ENCODE data around the gene ANKRD33B. TPM values are rescaled to one million over a fixed set of nuclear protein-coding genes. Genes with fewer than 3 reads are reported as not detected.

Gene ANKRD33B
- total RNA-seq, 1 experiment from 2014 or later: 14.9 TPM

DNA sequence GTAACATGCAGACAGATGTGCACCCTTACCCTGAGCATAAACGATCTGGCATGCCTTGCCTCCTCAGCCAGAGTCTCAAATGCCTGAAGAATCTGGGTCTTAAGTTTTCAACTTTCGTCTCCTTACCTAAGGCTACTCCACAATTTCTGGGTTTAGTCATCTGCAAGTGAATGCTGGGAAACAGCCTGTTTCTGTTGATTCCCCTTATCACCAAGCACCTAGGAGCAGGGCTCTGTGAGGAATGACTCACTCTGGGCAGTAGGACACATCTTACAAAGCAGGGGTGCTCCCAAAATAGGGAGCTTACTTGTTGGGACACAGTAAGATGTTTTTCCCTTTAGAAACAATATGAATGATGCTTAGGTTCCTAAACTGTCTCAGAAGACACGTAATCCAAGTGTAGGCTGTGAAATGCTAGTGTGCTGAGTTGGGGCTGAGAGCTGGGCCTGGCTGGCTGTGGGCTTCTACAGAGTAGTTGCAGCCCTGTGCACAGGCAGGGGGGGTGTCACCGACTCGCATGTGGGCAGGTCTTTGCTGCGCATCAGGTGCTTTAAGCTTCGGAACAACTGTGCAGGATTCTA is 139.1 kb downstream of the ANKRD33B start:
- H3K27me3 ChIP-seq (ENCODE audit: low read length): no peaks in the 10 kb centered on the region
- intact Hi-C loops (cut with micrococcal nuclease): loop anchor here (5.0 kb wide), 1 partner anchor 34 kb away; no protein-coding TSS in a partner anchor
- no peaks in the 10 kb centered on the region for H3K9me3 ChIP-seq (ENCODE audit: low read length)
- H3K4me1 ChIP-seq (ENCODE audit: insufficient read depth, low read length): peaks cover 71% of the 10 kb centered on the region
- no peak overlapping the region for H2AFZ ChIP-seq (ENCODE audit: low read length)
- H3K79me2 ChIP-seq (ENCODE audit: low read length): peaks cover 68% of the 10 kb centered on the region
- no peaks in the 10 kb centered on the region for H3K9me2 ChIP-seq (replicated peaks; ENCODE audit: low read length)
- ATAC-seq: peak; percentile 11
- peaks cover 44% of the 10 kb centered on the region for H3K36me3 ChIP-seq (ENCODE audit: low read depth, low read length)
- peak overlapping the region; percentile 93 for H3K27ac ChIP-seq (ENCODE audit: low read length)
- DNase-seq: peak; percentile 96
- peak overlapping the region; percentile 24 for H3K4me3 ChIP-seq (ENCODE audit: low read length)
- peak overlapping the region; percentile 75 for H3K9ac ChIP-seq (ENCODE audit: low read length)
- peaks cover 43% of the 10 kb centered on the region for H3F3A ChIP-seq (ENCODE audit: low read length, unreplicated experiment)
- TF ChIP-seq EZH2phosphoT487 (IDR thresholded peaks at IDR 0.05; ENCODE audit: borderline replicate concordance, low read length) (no peak), EZH2 (IDR thresholded peaks at IDR 0.05; ENCODE audit: low read length, unreplicated experiment) (no peak)
- TF ChIP-seq, protein P1, sequence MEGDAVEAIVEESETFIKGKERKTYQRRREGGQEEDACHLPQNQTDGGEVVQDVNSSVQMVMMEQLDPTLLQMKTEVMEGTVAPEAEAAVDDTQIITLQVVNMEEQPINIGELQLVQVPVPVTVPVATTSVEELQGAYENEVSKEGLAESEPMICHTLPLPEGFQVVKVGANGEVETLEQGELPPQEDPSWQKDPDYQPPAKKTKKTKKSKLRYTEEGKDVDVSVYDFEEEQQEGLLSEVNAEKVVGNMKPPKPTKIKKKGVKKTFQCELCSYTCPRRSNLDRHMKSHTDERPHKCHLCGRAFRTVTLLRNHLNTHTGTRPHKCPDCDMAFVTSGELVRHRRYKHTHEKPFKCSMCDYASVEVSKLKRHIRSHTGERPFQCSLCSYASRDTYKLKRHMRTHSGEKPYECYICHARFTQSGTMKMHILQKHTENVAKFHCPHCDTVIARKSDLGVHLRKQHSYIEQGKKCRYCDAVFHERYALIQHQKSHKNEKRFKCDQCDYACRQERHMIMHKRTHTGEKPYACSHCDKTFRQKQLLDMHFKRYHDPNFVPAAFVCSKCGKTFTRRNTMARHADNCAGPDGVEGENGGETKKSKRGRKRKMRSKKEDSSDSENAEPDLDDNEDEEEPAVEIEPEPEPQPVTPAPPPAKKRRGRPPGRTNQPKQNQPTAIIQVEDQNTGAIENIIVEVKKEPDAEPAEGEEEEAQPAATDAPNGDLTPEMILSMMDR (conservative IDR thresholded peaks at IDR 0.05; ENCODE audit: low read depth, low read length): no peak
- peak overlapping the region; percentile 71 for H3K4me2 ChIP-seq (ENCODE audit: low read length)
- BruUV-seq (replicated peaks): no TSS peak
- CTCF ChIA-PET: interaction anchor here (0.6 to 1.5 kb wide), 3 partner anchors 22 to 1018 kb away, joined by 3 to 6 read pairs (median 3); no protein-coding TSS in a partner anchor
- no peaks in the 10 kb centered on the region for H4K20me1 ChIP-seq (ENCODE audit: low read length)
- POLR2A ChIA-PET (ENCODE audit: unreplicated experiment): interaction anchor here (0.5 to 0.6 kb wide), 2 partner anchors 101 to 1491 kb away, joined by 3 to 5 read pairs; no protein-coding TSS in a partner anchor

DNA sequence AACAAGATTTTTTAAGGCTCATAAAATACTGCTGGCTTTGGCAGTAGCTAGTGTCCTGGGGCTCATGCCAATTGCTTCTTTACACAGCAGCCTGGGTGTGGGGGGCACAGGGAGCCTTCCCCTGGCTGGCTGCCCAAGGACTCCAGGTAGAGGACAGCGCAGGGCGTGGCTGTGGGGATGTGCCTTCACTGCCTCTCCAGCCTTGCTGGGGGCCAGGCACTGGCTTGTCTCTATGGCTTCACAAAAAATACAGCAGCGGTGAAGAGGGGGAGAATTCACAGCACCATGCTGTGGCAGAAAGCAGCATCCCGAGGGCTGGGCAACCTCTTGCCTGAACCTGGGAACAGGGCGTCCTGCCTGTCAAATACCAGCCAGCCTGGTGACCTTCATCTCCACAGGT is 139.8 kb downstream of the ANKRD33B start:
- Histone ChIP-seq H3K9me2 (replicated peaks; ENCODE audit: low read length) (no peaks in the 10 kb centered on the region), H3K9ac (ENCODE audit: low read length) (peak overlapping the region; percentile 75), H3F3A (ENCODE audit: low read length, unreplicated experiment) (peaks cover 43% of the 10 kb centered on the region), H3K79me2 (ENCODE audit: low read length) (peaks cover 68% of the 10 kb centered on the region), H3K4me1 (ENCODE audit: insufficient read depth, low read length) (peaks cover 77% of the 10 kb centered on the region), H3K27ac (ENCODE audit: low read length) (peak overlapping the region; percentile 93), H3K4me3 (ENCODE audit: low read length) (peak overlapping the region; percentile 28), H4K20me1 (ENCODE audit: low read length) (no peaks in the 10 kb centered on the region), H3K4me2 (ENCODE audit: low read length) (peak overlapping the region; percentile 71), H3K36me3 (ENCODE audit: low read depth, low read length) (peaks cover 43% of the 10 kb centered on the region), H3K9me3 (ENCODE audit: low read length) (no peaks in the 10 kb centered on the region), H3K27me3 (ENCODE audit: low read length) (no peaks in the 10 kb centered on the region), H2AFZ (ENCODE audit: low read length) (no peak overlapping the region)
- intact Hi-C loops (cut with micrococcal nuclease): loop anchor here (5.0 kb wide), 1 partner anchor 34 kb away; no protein-coding TSS in a partner anchor
- DNase-seq: peak; percentile 99
- CTCF ChIA-PET: interaction anchor here (1.5 kb wide), 1 partner anchor 21 kb away, joined by 6 read pairs; no protein-coding TSS in a partner anchor
- TF ChIP-seq EZH2phosphoT487 (IDR thresholded peaks at IDR 0.05; ENCODE audit: borderline replicate concordance, low read length): no peak
- TF ChIP-seq, protein P1 (conservative IDR thresholded peaks at IDR 0.05; ENCODE audit: low read depth, low read length): no peak
- no peak for TF ChIP-seq EZH2 (IDR thresholded peaks at IDR 0.05; ENCODE audit: low read length, unreplicated experiment)
- no TSS peak for BruUV-seq (replicated peaks)
- ATAC-seq: peak; percentile 36
- POLR2A ChIA-PET (ENCODE audit: unreplicated experiment): interaction anchor here (0.5 to 0.6 kb wide), 3 partner anchors 100 to 1492 kb away, joined by 3 to 5 read pairs (median 3); no protein-coding TSS in a partner anchor

All from PC-3 (cell line).